HepG2 (cell line): Measurements from ENCODE around the gene STK11. TPM values are rescaled to one million over a fixed set of nuclear protein-coding genes. Genes with fewer than 3 reads are reported as not detected.

Experiments
- CAMTA2 ChIP-seq: sonication (generic); formaldehyde crosslinking; IDR thresholded peaks from 2 replicates; pipeline ENCODE4 v1.4.0; 2020; ENCODE audit warnings: mild to moderate bottlenecking, missing genetic modification reagents, borderline replicate concordance
- CENPX ChIP-seq: sonication (generic); formaldehyde crosslinking; IDR thresholded peaks from 2 replicates; pipeline ENCODE4 v1.9.0; 2021; ENCODE audit warnings: mild to moderate bottlenecking, missing genetic modification reagents, moderate library complexity
- ELF1 ChIP-seq: sonication (generic); formaldehyde crosslinking; IDR thresholded peaks from 2 replicates; pipeline ENCODE4 v1.4.0; 2020; ENCODE audit warnings: missing genetic modification reagents
- HDAC1 ChIP-seq: sonication (generic); formaldehyde crosslinking; IDR thresholded peaks from 2 replicates; pipeline ENCODE4 v1.5.1; 2020; ENCODE audit warnings: mild to moderate bottlenecking, missing genetic modification reagents
- KDM5B ChIP-seq: sonication (generic); formaldehyde crosslinking; IDR thresholded peaks from 2 replicates; pipeline ENCODE4 v1.4.0; 2020; ENCODE audit warnings: missing genetic modification reagents, mild to moderate bottlenecking, borderline replicate concordance
- RBM39 ChIP-seq: fragments of 200-400 bp; formaldehyde crosslinking; IDR thresholded peaks from one replicate; pipeline ENCODE4 v1.6.1; 2018; ENCODE audit warnings: antibody characterized with exemption, mild to moderate bottlenecking, low read depth, low read length; ENCODE audit not compliant: poor library complexity, severe bottlenecking
- SIX1 ChIP-seq: sonication (generic); formaldehyde crosslinking; IDR thresholded peaks from 2 replicates; pipeline ENCODE4 v1.4.0; 2020; ENCODE audit warnings: missing genetic modification reagents, borderline replicate concordance
- STAT5B ChIP-seq: sonication (generic); formaldehyde crosslinking; IDR thresholded peaks from 2 replicates; pipeline ENCODE4 v1.4.0; 2020; ENCODE audit warnings: missing genetic modification reagents
- TBX2 ChIP-seq: sonication (generic); formaldehyde crosslinking; IDR thresholded peaks from 2 replicates; pipeline ENCODE4 v1.5.0; 2020; ENCODE audit warnings: missing genetic modification reagents, mild to moderate bottlenecking, borderline replicate concordance
- TMF1 ChIP-seq: sonication (generic); formaldehyde crosslinking; IDR thresholded peaks from 2 replicates; pipeline ENCODE4 v1.8.1; 2022; ENCODE audit warnings: low read depth, missing genetic modification reagents
- ZBTB49 ChIP-seq: sonication (generic); formaldehyde crosslinking; IDR thresholded peaks from 2 replicates; pipeline ENCODE4 v1.4.0; 2020; ENCODE audit warnings: missing genetic modification reagents, borderline replicate concordance
- ZFP36L2 ChIP-seq: sonication (generic); formaldehyde crosslinking; IDR thresholded peaks from 2 replicates; pipeline ENCODE4 v1.4.0; 2020; ENCODE audit warnings: missing genetic modification reagents
- ZNF225 ChIP-seq: sonication (generic); formaldehyde crosslinking; IDR thresholded peaks from 2 replicates; pipeline ENCODE4 v1.4.0; 2020; ENCODE audit warnings: mild to moderate bottlenecking, missing genetic modification reagents
- ZNF343 ChIP-seq: sonication (generic); formaldehyde crosslinking; IDR thresholded peaks from 2 replicates; pipeline ENCODE4 v1.4.0; 2020; ENCODE audit warnings: mild to moderate bottlenecking, missing genetic modification reagents
- ZNF430 ChIP-seq: sonication (generic); formaldehyde crosslinking; IDR thresholded peaks from 2 replicates; pipeline ENCODE4 v1.9.0; 2021; ENCODE audit warnings: mild to moderate bottlenecking, missing genetic modification reagents
- ZNF530 ChIP-seq: sonication (generic); formaldehyde crosslinking; IDR thresholded peaks from 2 replicates; pipeline ENCODE4 v1.5.0; 2020; ENCODE audit warnings: low read depth, mild to moderate bottlenecking, missing genetic modification reagents
- ZNF550 ChIP-seq: sonication (generic); formaldehyde crosslinking; IDR thresholded peaks from 2 replicates; pipeline ENCODE4 v1.4.0; 2020; ENCODE audit warnings: mild to moderate bottlenecking, missing genetic modification reagents, borderline replicate concordance
- ZNF615 ChIP-seq: sonication (generic); formaldehyde crosslinking; IDR thresholded peaks from 2 replicates; pipeline ENCODE4 v1.5.0; 2020; ENCODE audit warnings: mild to moderate bottlenecking, missing genetic modification reagents, borderline replicate concordance
- ZNF660 ChIP-seq: sonication (generic); formaldehyde crosslinking; IDR thresholded peaks from 2 replicates; pipeline ENCODE4 v1.5.1; 2020; ENCODE audit warnings: mild to moderate bottlenecking, low read depth, missing genetic modification reagents, borderline replicate concordance
- ZNF7 ChIP-seq: IDR thresholded peaks from 2 replicates; pipeline ENCODE4 v1.6.1; 2016; ENCODE audit warnings: missing biosample characterization, missing genetic modification reagents
- ZNF709 ChIP-seq: sonication (generic); formaldehyde crosslinking; IDR thresholded peaks from 2 replicates; pipeline ENCODE4 v1.5.0; 2020; ENCODE audit warnings: mild to moderate bottlenecking, missing genetic modification reagents
- ZNF713 ChIP-seq: sonication (generic); formaldehyde crosslinking; IDR thresholded peaks from 2 replicates; pipeline ENCODE4 v1.4.0; 2020; ENCODE audit warnings: mild to moderate bottlenecking, missing genetic modification reagents
- polyA plus RNA-seq, 8 experiments: library from polyadenylated mRNA; depleted of rRNA in 3 of 8; stranded (reverse) in 7 of 8; unstranded in 1 of 8; fragments of >200 nt; fragmentation: Illumina TruSeq in 4 of 8; extraction: Trizol in 4 of 8; gene quantifications; 2 replicates each; pipeline versions ENCODE4 v1.2.1 to v1.2.3, GENCODE V29; 2011 to 2016; ENCODE audit warnings: low read depth in 4 of 8, missing spikeins in 1 of 8, mixed read lengths in 1 of 8; ENCODE audit not compliant: insufficient read depth in 1 of 8
- total RNA-seq, 5 experiments: library from RNA; depleted of rRNA; stranded (reverse); fragments of >200 nt; fragmentation: Illumina TruSeq; extraction: Trizol; gene quantifications; 2 replicates each; pipeline ENCODE4 v1.2.3, GENCODE V29; 2016; ENCODE audit warnings: low read depth in 1 of 5
- TF ChIP-seq, protein P1 (sequence below): sonication (generic); formaldehyde crosslinking; IDR thresholded peaks from 2 replicates; pipeline ENCODE4 v1.5.1; 2020; ENCODE audit warnings: mild to moderate bottlenecking, missing genetic modification reagents, moderate library complexity

The STK11 gene
- total and polyA plus RNA-seq, 2 of the 13 experiments (the other 11 are each of a cell fraction or from before 2014, with no cell fraction given): 27.5 to 43.6 TPM

GRCh38 chr19:1238369-1239303 is 33.1 kb downstream of the STK11 start (continued):
- no peak for TF ChIP-seq SIX1 (CRISPR knock-in tag)
- peak; percentile 47; the same call in 1 of the 2 replicates for TF ChIP-seq KDM5B (CRISPR knock-in tag)
- no peak for TF ChIP-seq ZNF343 (CRISPR knock-in tag)
- peak; percentile 28; the same call in 1 of the 2 replicates for TF ChIP-seq TBX2 (CRISPR knock-in tag)
- TF ChIP-seq, protein P1, sequence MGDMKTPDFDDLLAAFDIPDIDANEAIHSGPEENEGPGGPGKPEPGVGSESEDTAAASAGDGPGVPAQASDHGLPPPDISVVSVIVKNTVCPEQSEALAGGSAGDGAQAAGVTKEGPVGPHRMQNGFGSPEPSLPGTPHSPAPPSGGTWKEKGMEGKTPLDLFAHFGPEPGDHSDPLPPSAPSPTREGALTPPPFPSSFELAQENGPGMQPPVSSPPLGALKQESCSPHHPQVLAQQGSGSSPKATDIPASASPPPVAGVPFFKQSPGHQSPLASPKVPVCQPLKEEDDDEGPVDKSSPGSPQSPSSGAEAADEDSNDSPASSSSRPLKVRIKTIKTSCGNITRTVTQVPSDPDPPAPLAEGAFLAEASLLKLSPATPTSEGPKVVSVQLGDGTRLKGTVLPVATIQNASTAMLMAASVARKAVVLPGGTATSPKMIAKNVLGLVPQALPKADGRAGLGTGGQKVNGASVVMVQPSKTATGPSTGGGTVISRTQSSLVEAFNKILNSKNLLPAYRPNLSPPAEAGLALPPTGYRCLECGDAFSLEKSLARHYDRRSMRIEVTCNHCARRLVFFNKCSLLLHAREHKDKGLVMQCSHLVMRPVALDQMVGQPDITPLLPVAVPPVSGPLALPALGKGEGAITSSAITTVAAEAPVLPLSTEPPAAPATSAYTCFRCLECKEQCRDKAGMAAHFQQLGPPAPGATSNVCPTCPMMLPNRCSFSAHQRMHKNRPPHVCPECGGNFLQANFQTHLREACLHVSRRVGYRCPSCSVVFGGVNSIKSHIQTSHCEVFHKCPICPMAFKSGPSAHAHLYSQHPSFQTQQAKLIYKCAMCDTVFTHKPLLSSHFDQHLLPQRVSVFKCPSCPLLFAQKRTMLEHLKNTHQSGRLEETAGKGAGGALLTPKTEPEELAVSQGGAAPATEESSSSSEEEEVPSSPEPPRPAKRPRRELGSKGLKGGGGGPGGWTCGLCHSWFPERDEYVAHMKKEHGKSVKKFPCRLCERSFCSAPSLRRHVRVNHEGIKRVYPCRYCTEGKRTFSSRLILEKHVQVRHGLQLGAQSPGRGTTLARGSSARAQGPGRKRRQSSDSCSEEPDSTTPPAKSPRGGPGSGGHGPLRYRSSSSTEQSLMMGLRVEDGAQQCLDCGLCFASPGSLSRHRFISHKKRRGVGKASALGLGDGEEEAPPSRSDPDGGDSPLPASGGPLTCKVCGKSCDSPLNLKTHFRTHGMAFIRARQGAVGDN (CRISPR knock-in tag): peak; percentile 96
- TF ChIP-seq ZNF530 (CRISPR knock-in tag): no peak
- no peak for TF ChIP-seq CAMTA2
- TF ChIP-seq RBM39: no peak
- TF ChIP-seq ZNF550 (CRISPR knock-in tag): no peak
- no peak for TF ChIP-seq ELF1 (CRISPR knock-in tag)
- no peak for TF ChIP-seq ZNF615
- TF ChIP-seq ZNF660: no peak
- no peak for TF ChIP-seq ZFP36L2
- no peak for TF ChIP-seq ZNF7 (CRISPR knock-in tag)
- peak; percentile 49; the same call in 1 of the 2 replicates for TF ChIP-seq ZNF430 (CRISPR knock-in tag)
- no peak for TF ChIP-seq ZNF713 (CRISPR knock-in tag)
- no peak for TF ChIP-seq ZBTB49
- TF ChIP-seq CENPX (CRISPR knock-in tag): no peak
- peak; percentile 81; the same call in 1 of the 2 replicates for TF ChIP-seq ZNF225 (CRISPR knock-in tag)
- 0 out of 2 replicates have a peak, but pooled peaks have one; percentile 14 for TF ChIP-seq HDAC1
- no peak for TF ChIP-seq ZNF709
- no peak for TF ChIP-seq STAT5B (CRISPR knock-in tag)
- TF ChIP-seq TMF1 (CRISPR knock-in tag): no peak
